ENCODE data around the gene EPC1. TPM values are rescaled to one million over a fixed set of nuclear protein-coding genes. Genes with fewer than 3 reads are reported as not detected.

Gene EPC1
- total RNA-seq, 1 experiment from 2014 or later, result 21.5 TPM

- ChIA-PET CTCF (no interaction called here), POLR2A (ENCODE audit: unreplicated experiment) (interaction anchor here (0.7 kb wide), 1 partner anchor 650 kb away, joined by 4 read pairs; no protein-coding TSS in a partner anchor)
- no peaks in the 10 kb centered on the region for H3K9me2 ChIP-seq (ENCODE audit: insufficient read depth)
- TF ChIP-seq EZH2 (IDR thresholded peaks at IDR 0.05; ENCODE audit: low read depth), result no peak
- TF ChIP-seq CTCF (conservative IDR thresholded peaks at IDR 0.05), result no peak
- H3K4me3 ChIP-seq, result no peak overlapping the region
- no peaks in the 10 kb centered on the region for H3K36me3 ChIP-seq (ENCODE audit: low read depth)
- peaks cover 8% of the 10 kb centered on the region for H4K20me1 ChIP-seq (ENCODE audit: insufficient read depth)
- DNase-seq, result no peak
- H3K79me2 ChIP-seq (ENCODE audit: low read depth), result peaks cover 98% of the 10 kb centered on the region
- no TSS peak for BruUV-seq (replicated peaks)
- H3K27ac ChIP-seq, result no peak overlapping the region
- no peak overlapping the region for H3K4me2 ChIP-seq
- H3F3A ChIP-seq (ENCODE audit: insufficient read depth, low read depth), result no peaks in the 10 kb centered on the region
- intact Hi-C loops (cut with micrococcal nuclease; ENCODE audit: unreplicated experiment), result no loop called here
- no peaks in the 10 kb centered on the region for H3K9me3 ChIP-seq (ENCODE audit: insufficient read depth, low read depth)
- no peaks in the 10 kb centered on the region for H3K4me1 ChIP-seq (replicated peaks; ENCODE audit: insufficient read depth)
- H3K27me3 ChIP-seq (ENCODE audit: insufficient read depth, low read depth), result no peaks in the 10 kb centered on the region
- no peak overlapping the region for H2AFZ ChIP-seq
These were observed 23.9 kb downstream of the EPC1 start for GRCh38 chr10:32323051-32323450.

- no peaks in the 10 kb centered on the region for H3K9me3 ChIP-seq (ENCODE audit: insufficient read depth, low read depth)
- H3K4me1 ChIP-seq (replicated peaks; ENCODE audit: insufficient read depth), result no peaks in the 10 kb centered on the region
- DNase-seq, result no peak
- no peak overlapping the region for H3K4me2 ChIP-seq
- H3K36me3 ChIP-seq (ENCODE audit: low read depth), result no peaks in the 10 kb centered on the region
- intact Hi-C loops (cut with micrococcal nuclease; ENCODE audit: unreplicated experiment), result no loop called here
- no TSS peak for BruUV-seq (replicated peaks)
- TF ChIP-seq CTCF (conservative IDR thresholded peaks at IDR 0.05) (no peak), EZH2 (IDR thresholded peaks at IDR 0.05; ENCODE audit: low read depth) (no peak)
- no peaks in the 10 kb centered on the region for H3K9me2 ChIP-seq (ENCODE audit: insufficient read depth)
- no peaks in the 10 kb centered on the region for H3K27me3 ChIP-seq (ENCODE audit: insufficient read depth, low read depth)
- CTCF ChIA-PET, result no interaction called here
- H3K27ac ChIP-seq, result no peak overlapping the region
- no peak overlapping the region for H3K4me3 ChIP-seq
- H3K79me2 ChIP-seq (ENCODE audit: low read depth), result peaks cover 94% of the 10 kb centered on the region
- POLR2A ChIA-PET (ENCODE audit: unreplicated experiment), result no interaction called here
- no peak overlapping the region for H2AFZ ChIP-seq
- H4K20me1 ChIP-seq (ENCODE audit: insufficient read depth), result peaks cover 8% of the 10 kb centered on the region; the same call in 1 of the 2 replicates
- H3F3A ChIP-seq (ENCODE audit: insufficient read depth, low read depth), result no peaks in the 10 kb centered on the region
These were observed 25.8 kb downstream of the EPC1 start for GRCh38 chr10:32321016-32321631.

DNA sequence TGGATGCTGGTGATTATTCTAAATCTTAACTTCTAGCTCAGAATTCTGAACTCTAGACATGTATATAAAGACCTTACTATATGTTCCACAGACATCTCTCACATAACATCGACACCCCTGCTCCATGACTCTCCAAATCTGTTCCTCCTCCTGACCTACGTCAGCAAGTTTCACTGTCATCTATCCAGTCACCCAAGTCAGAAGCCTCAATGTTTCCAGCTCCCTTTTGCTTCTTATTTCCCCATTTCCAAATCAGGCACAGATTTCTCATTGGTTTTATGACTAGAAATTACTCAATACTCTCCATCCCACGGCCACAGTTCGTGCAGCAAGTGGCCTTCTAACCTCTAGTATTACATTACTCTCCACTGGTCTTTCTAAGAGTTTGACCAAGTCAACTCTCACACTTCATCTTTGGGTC is 28.5 kb downstream of the EPC1 start:
- H3K27me3 ChIP-seq (ENCODE audit: insufficient read depth, low read depth), result no peaks in the 10 kb centered on the region
- no peaks in the 10 kb centered on the region for H3K4me1 ChIP-seq (replicated peaks; ENCODE audit: insufficient read depth)
- no peak for DNase-seq
- TF ChIP-seq EZH2 (IDR thresholded peaks at IDR 0.05; ENCODE audit: low read depth), result no peak
- no peak for TF ChIP-seq CTCF (conservative IDR thresholded peaks at IDR 0.05)
- H3K27ac ChIP-seq, result no peak overlapping the region
- no peaks in the 10 kb centered on the region for H3K36me3 ChIP-seq (ENCODE audit: low read depth)
- intact Hi-C loops (cut with micrococcal nuclease; ENCODE audit: unreplicated experiment), result no loop called here
- H2AFZ ChIP-seq, result no peak overlapping the region
- CTCF ChIA-PET, result no interaction called here
- H3K9me3 ChIP-seq (ENCODE audit: insufficient read depth, low read depth), result no peaks in the 10 kb centered on the region
- peaks cover 7% of the 10 kb centered on the region; the same call in 1 of the 2 replicates for H4K20me1 ChIP-seq (ENCODE audit: insufficient read depth)
- H3K4me3 ChIP-seq, result no peak overlapping the region
- POLR2A ChIA-PET (ENCODE audit: unreplicated experiment), result no interaction called here
- H3K9me2 ChIP-seq (ENCODE audit: insufficient read depth), result no peaks in the 10 kb centered on the region
- no peaks in the 10 kb centered on the region for H3F3A ChIP-seq (ENCODE audit: insufficient read depth, low read depth)
- H3K4me2 ChIP-seq, result no peak overlapping the region
- H3K79me2 ChIP-seq (ENCODE audit: low read depth), result peaks cover 90% of the 10 kb centered on the region
- no TSS peak for BruUV-seq (replicated peaks)

Measured in PC-9 (cell line).